Liver (tissue), 9 donors: ENCODE results near the gene CDKN1B. TPM values are rescaled to one million over a fixed set of nuclear protein-coding genes. Genes with fewer than 3 reads are reported as not detected.

Source experiments
- DNase-seq: peaks from one replicate; pipeline ENCODE4 v3.0.0-alpha.2; 2017; ENCODE audit warnings: low spot score
- H3K27ac ChIP-seq, 2 donors: one replicate each; pipeline ENCODE4 v1.7.0; 2013; ENCODE audit warnings: inconsistent platforms in 2 of 2, low read length in 2 of 2, control low read depth in 1 of 2, low read depth in 1 of 2, mild to moderate bottlenecking in 1 of 2
- H3K27me3 ChIP-seq, 4 donors: one replicate each; pipeline versions ENCODE4 v1.6.1 to v1.7.0; 2013; ENCODE audit warnings: low read length in 3 of 4, inconsistent platforms in 1 of 4, mild to moderate bottlenecking in 1 of 4, moderate library complexity in 1 of 4; ENCODE audit not compliant: control insufficient read depth in 4 of 4, insufficient read depth in 4 of 4
- H3K36me3 ChIP-seq, 4 donors: one replicate each; pipeline versions ENCODE4 v1.6.1 to v1.7.0; 2013; ENCODE audit warnings: low read length in 3 of 4, mild to moderate bottlenecking in 3 of 4, low read depth in 1 of 4, moderate library complexity in 1 of 4; ENCODE audit not compliant: control insufficient read depth in 4 of 4, insufficient read depth in 3 of 4
- H3K4me1 ChIP-seq, 4 donors: one replicate each; pipeline versions ENCODE4 v1.6.1 to v1.7.0; 2013; ENCODE audit warnings: low read length in 3 of 4, mild to moderate bottlenecking in 3 of 4, moderate library complexity in 1 of 4; ENCODE audit not compliant: control insufficient read depth in 4 of 4, insufficient read depth in 4 of 4
- H3K4me3 ChIP-seq, 3 donors: one replicate each; pipeline versions ENCODE4 v1.6.1 to v1.7.0; 2013; ENCODE audit warnings: low read length in 3 of 3, control low read depth in 1 of 3, low read depth in 1 of 3, mild to moderate bottlenecking in 1 of 3
- H3K9ac ChIP-seq, 2 donors: one replicate each; pipeline ENCODE4 v1.7.0; 2013; ENCODE audit warnings: low read length in 2 of 2, mild to moderate bottlenecking in 2 of 2, moderate library complexity in 2 of 2, control low read depth in 1 of 2, low read depth in 1 of 2
- H3K9me3 ChIP-seq, 4 donors: one replicate each; pipeline versions ENCODE4 v1.6.1 to v1.7.0; 2013; ENCODE audit warnings: low read length in 3 of 4; ENCODE audit not compliant: control insufficient read depth in 4 of 4
- ATF3 ChIP-seq: IDR thresholded peaks from 2 replicates; pipeline ENCODE4 v1.6.1; 2016; ENCODE audit warnings: antibody characterized with exemption
- EGR1 ChIP-seq, 2 donors: IDR thresholded peaks; 2 replicates each; pipeline ENCODE4 v1.6.1; 2016 to 2018; ENCODE audit warnings: antibody characterized with exemption in 2 of 2, low read depth in 2 of 2
- FOXA1 ChIP-seq: IDR thresholded peaks from 2 replicates; pipeline ENCODE4 v1.6.1; 2016; ENCODE audit warnings: antibody characterized with exemption
- FOXA2 ChIP-seq: IDR thresholded peaks from 2 replicates; pipeline ENCODE4 v1.6.1; 2016; ENCODE audit warnings: antibody characterized with exemption
- GABPA ChIP-seq, 2 donors: IDR thresholded peaks in 1 of 2; conservative IDR thresholded peaks in 1 of 2; 2 replicates each; pipeline ENCODE4 v1.6.1; 2016; ENCODE audit warnings: antibody characterized with exemption in 2 of 2, mild to moderate bottlenecking in 1 of 2, moderate library complexity in 1 of 2
- HNF4A ChIP-seq, 2 donors: conservative IDR thresholded peaks; 2 replicates each; pipeline ENCODE4 v1.6.1; 2016; ENCODE audit warnings: antibody characterized with exemption in 2 of 2, mild to moderate bottlenecking in 2 of 2
- HNF4G ChIP-seq: IDR thresholded peaks from 2 replicates; pipeline ENCODE4 v1.6.1; 2016; ENCODE audit warnings: antibody characterized with exemption
- JUND ChIP-seq, 2 donors: IDR thresholded peaks; 2 replicates each; pipeline ENCODE4 v1.6.1; 2016; ENCODE audit warnings: antibody characterized with exemption in 2 of 2
- NR2F2 ChIP-seq: IDR thresholded peaks from 2 replicates; pipeline ENCODE4 v1.6.1; 2016; ENCODE audit warnings: antibody characterized with exemption
- RAD21 ChIP-seq, 2 donors: IDR thresholded peaks; 2 replicates each; pipeline ENCODE4 v1.6.1; 2016; ENCODE audit warnings: antibody characterized with exemption in 2 of 2, mild to moderate bottlenecking in 2 of 2
- REST ChIP-seq: IDR thresholded peaks from 2 replicates; pipeline ENCODE4 v1.6.1; 2016; ENCODE audit warnings: antibody characterized with exemption, mild to moderate bottlenecking
- RXRA ChIP-seq, 2 donors: IDR thresholded peaks; 2 replicates each; pipeline ENCODE4 v1.6.1; 2017 to 2018; ENCODE audit warnings: antibody characterized with exemption in 2 of 2, mild to moderate bottlenecking in 1 of 2
- SP1 ChIP-seq: IDR thresholded peaks from 2 replicates; pipeline ENCODE4 v1.6.1; 2018; ENCODE audit warnings: antibody characterized with exemption, mild to moderate bottlenecking
- TAF1 ChIP-seq: conservative IDR thresholded peaks from 2 replicates; pipeline ENCODE4 v1.6.1; 2016; ENCODE audit warnings: antibody characterized with exemption, mild to moderate bottlenecking
- YY1 ChIP-seq: IDR thresholded peaks from 2 replicates; pipeline ENCODE4 v1.6.1; 2016; ENCODE audit warnings: antibody characterized with exemption, mild to moderate bottlenecking
- WGBS: extraction: QIAGEN DNeasy Blood & Tissue Kit; methylation state at CpG from one replicate; pipeline ENCODE4 v1.1.7; 2013; 5-methylcytosine and 5-hydroxymethylcytosine counted together
- polyA plus RNA-seq, 2 donors: library from polyadenylated mRNA; stranded (reverse) in 1 of 2; unstranded in 1 of 2; fragments of 200-250 nt in 1 of 2; fragments of >200 nt in 1 of 2; fragmentation: Nextera tagmentation in 1 of 2; extraction: Ambion mirVana in 1 of 2; gene quantifications; one replicate each; pipeline versions ENCODE4 v1.2.1 to v1.2.3, GENCODE V29; 2013 to 2015
- total RNA-seq, 2 donors: library from RNA; depleted of rRNA; stranded (reverse); fragments of >200 nt; gene quantifications; one replicate each; pipeline ENCODE4 v1.2.3, GENCODE V29; 2014
- TF ChIP-seq, protein P1 (sequence below): IDR thresholded peaks from 2 replicates; pipeline ENCODE4 v1.6.1; 2016; ENCODE audit warnings: antibody characterized with exemption
- TF ChIP-seq, protein P2 (sequence below): fragments of 150-350 bp; IDR thresholded peaks from 2 replicates; pipeline ENCODE4 v1.5.1; 2017; ENCODE audit warnings: improper control_type of control experiment, low read depth, low read length; ENCODE audit not compliant: missing input control
- donor health status: healthy.
- donor health status: healthy.
- donor health status: healthy.
- donor health status: healthy.
- donor health status: healthy.

The CDKN1B gene
- total and polyA plus RNA-seq, 4 donors: 7.8 to 67.5 (median 22.5) TPM

DNA sequence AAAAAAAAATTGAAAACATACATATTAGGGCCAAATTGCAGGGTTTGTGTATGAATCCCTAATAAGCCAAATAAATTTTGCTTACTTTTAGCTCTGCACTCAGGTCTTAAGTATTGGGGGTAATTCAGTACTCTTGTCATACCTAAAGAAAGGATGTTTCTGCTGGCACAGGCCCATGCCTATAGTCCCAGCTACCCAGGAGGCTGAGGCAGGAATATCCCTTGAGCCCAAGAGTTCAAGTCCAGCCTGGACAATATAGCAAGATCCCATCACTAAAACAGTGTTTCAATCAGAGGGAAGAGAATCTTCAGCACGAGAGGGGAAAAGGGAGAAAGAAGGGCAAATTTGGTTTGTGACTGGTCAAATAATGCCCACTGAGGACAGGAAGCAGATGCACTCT is 17.8 kb upstream of the CDKN1B start:
- 86% methylated on average over 1 of the region's 1 CpG for WGBS
- DNase-seq: no peak
- TF ChIP-seq GABPA (IDR thresholded peaks at IDR 0.05 in 1 of 2, conservative IDR thresholded peaks at IDR 0.05 in 1 of 2) (no peak), FOXA2 (no peak), REST (no peak), TAF1 (no peak), HNF4G (no peak), HNF4A (conservative IDR thresholded peaks at IDR 0.05) (no peak), RXRA (IDR thresholded peaks at IDR 0.05) (no peak), SP1 (no peak), RAD21 (IDR thresholded peaks at IDR 0.05) (no peak), YY1 (no peak), JUND (IDR thresholded peaks at IDR 0.05) (no peak), EGR1 (IDR thresholded peaks at IDR 0.05; ENCODE audit: low read depth in 2 of 2) (no peak), ATF3 (no peak), NR2F2 (no peak), FOXA1 (no peak)
- TF ChIP-seq, protein P1, sequence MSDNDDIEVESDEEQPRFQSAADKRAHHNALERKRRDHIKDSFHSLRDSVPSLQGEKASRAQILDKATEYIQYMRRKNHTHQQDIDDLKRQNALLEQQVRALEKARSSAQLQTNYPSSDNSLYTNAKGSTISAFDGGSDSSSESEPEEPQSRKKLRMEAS: no peak
- TF ChIP-seq, protein P2, sequence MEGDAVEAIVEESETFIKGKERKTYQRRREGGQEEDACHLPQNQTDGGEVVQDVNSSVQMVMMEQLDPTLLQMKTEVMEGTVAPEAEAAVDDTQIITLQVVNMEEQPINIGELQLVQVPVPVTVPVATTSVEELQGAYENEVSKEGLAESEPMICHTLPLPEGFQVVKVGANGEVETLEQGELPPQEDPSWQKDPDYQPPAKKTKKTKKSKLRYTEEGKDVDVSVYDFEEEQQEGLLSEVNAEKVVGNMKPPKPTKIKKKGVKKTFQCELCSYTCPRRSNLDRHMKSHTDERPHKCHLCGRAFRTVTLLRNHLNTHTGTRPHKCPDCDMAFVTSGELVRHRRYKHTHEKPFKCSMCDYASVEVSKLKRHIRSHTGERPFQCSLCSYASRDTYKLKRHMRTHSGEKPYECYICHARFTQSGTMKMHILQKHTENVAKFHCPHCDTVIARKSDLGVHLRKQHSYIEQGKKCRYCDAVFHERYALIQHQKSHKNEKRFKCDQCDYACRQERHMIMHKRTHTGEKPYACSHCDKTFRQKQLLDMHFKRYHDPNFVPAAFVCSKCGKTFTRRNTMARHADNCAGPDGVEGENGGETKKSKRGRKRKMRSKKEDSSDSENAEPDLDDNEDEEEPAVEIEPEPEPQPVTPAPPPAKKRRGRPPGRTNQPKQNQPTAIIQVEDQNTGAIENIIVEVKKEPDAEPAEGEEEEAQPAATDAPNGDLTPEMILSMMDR: no peak

DNA sequence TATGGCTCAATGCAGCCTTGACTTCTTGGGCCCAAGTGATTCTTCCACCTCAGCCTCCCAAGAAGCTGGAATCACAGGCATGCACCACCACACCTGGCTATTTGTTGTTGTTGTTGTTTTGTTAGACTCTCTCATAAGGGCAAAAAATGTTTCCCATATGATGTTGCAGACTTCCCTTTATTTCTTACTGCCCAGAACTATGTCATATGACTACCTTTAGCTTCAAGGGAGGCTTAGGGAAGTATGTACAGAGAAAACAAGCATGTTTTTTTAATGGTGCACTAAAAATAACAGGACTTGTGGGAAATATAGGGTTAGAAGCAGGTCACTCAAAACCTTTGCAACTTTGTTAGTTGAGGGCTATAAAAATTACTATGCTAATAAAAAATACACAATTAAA is 16.9 kb upstream of the CDKN1B start:
- Histone ChIP-seq H3K27ac (no peak overlapping the region), H3K27me3 (no peaks in the 10 kb centered on the region), H3K9me3 (no peaks in the 10 kb centered on the region), H3K9ac (no peak overlapping the region), H3K4me1 (peaks cover 2 to 14% (median 8%) of the 10 kb centered on the region in 4 donors), H3K4me3 (no peak overlapping the region), H3K36me3 (no peaks in the 10 kb centered on the region)
- no peak for DNase-seq
- TF ChIP-seq JUND (IDR thresholded peaks at IDR 0.05) (no peak), GABPA (IDR thresholded peaks at IDR 0.05 in 1 of 2, conservative IDR thresholded peaks at IDR 0.05 in 1 of 2) (no peak), TAF1 (no peak), RAD21 (IDR thresholded peaks at IDR 0.05) (no peak), ATF3 (no peak), NR2F2 (no peak), HNF4A (conservative IDR thresholded peaks at IDR 0.05) (no peak), RXRA (IDR thresholded peaks at IDR 0.05) (no peak), FOXA1 (no peak), EGR1 (IDR thresholded peaks at IDR 0.05; ENCODE audit: low read depth in 2 of 2) (no peak), REST (no peak)
- TF ChIP-seq, protein P1: no peak
- TF ChIP-seq, protein P2: no peak

More for the DNA sequence above, 17.8 kb upstream of the CDKN1B start:
- Histone ChIP-seq H3K4me1 (peaks cover 2 to 10% (median 7%) of the 10 kb centered on the region in 4 donors), H3K9ac (no peak overlapping the region), H3K27me3 (no peaks in the 10 kb centered on the region), H3K36me3 (no peaks in the 10 kb centered on the region), H3K27ac (no peak overlapping the region), H3K9me3 (no peaks in the 10 kb centered on the region), H3K4me3 (no peak overlapping the region)
